AG09319 (cell line): ENCODE results near the gene SLC17A7.

Experiments used
- DNase-seq: peaks from one replicate; pipeline ENCODE4 v3.0.0-alpha.2; 2010; ENCODE audit warnings: low read depth; ENCODE audit errors: extremely low read depth
- TF ChIP-seq, protein P1 (sequence below): IDR thresholded peaks from 2 replicates; pipeline ENCODE4 v1.5.1; 2011; ENCODE audit warnings: low read depth, mild to moderate bottlenecking, inconsistent platforms, low read length, moderate library complexity

The SLC17A7 gene

GRCh38 chr19:49456326-49456725, 15.0 kb upstream of the SLC17A7 start:
- TF ChIP-seq, protein P1, sequence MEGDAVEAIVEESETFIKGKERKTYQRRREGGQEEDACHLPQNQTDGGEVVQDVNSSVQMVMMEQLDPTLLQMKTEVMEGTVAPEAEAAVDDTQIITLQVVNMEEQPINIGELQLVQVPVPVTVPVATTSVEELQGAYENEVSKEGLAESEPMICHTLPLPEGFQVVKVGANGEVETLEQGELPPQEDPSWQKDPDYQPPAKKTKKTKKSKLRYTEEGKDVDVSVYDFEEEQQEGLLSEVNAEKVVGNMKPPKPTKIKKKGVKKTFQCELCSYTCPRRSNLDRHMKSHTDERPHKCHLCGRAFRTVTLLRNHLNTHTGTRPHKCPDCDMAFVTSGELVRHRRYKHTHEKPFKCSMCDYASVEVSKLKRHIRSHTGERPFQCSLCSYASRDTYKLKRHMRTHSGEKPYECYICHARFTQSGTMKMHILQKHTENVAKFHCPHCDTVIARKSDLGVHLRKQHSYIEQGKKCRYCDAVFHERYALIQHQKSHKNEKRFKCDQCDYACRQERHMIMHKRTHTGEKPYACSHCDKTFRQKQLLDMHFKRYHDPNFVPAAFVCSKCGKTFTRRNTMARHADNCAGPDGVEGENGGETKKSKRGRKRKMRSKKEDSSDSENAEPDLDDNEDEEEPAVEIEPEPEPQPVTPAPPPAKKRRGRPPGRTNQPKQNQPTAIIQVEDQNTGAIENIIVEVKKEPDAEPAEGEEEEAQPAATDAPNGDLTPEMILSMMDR = no peak
- DNase-seq = peak; percentile 43

DNA sequence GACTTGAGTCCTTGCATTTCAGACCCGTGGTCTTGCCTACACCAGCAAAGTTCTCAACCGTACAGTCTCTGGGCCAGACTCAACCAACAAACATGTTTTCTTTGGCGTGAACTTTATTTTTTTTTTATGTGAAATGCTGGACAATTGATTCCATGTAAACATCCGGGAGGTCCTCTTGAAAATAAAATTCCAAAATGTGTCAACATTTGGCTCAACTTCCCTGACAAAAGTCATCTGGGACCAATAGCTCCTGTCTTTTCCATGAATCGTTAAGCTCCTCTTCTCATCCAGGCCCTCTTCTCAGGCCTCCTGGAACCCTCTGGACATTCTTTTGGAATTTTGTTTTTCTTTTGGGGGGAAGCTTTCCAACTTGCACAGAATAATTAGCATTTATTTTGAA, 14.4 kb upstream of the SLC17A7 start:
- DNase-seq = peak; percentile 56
- TF ChIP-seq, protein P1 = no peak

GRCh38 chr19:49453757-49454240, 12.5 kb upstream of the SLC17A7 start:
- DNase-seq = no peak
- TF ChIP-seq, protein P1 = no peak

GRCh38 chr19:49453013-49453756, 11.9 kb upstream of the SLC17A7 start, which contains the start of gene ALDH16A1:
Gene ALDH16A1 (plus strand): TSS chr19:49453225. CDS start chr19:49453332, 107 bp downstream.
- TF ChIP-seq, protein P1 = no peak
- peak; percentile 94 for DNase-seq

DNA sequence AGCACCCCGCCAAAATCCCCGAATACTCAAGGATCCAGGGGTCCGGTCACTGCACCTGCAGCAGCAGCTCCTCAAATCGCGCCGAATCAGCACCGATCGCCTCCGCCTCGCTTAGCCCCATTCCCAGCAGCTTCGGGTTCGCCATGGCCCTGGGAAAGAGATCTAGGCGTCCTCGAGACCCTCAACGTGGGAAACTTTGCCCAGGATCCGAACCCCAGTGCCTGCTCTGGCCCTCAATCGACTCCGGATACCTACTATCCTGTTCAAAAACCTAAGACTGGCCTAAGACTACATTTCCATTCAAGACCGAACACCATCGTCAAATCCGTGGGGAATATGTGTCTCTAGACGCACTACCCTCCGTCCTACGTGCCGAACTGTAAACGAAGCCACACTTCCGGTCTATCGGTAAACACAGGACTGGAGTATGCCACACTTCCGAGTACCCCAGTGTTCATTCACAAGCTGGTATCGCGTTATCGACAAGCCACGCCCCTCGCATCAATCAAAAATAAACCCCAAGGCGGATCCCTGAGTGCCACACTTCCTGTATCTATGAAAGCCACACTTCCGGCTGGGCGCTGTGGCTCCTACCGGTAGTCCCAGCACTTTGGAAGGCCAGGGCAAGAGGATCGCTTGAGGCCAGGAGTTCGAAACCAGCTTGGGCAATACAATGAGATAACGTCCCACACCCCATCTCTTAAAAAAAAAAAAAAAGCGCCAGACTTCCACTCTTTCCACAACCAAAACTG, 10.3 kb upstream of the SLC17A7 start, which contains the start of gene PIH1D1:
PIH1D1 (minus strand) TSS at position 385 of the 752 bp plus-strand sequence; CDS start at position 145, 240 bp downstream.
- DNase-seq = peak; percentile 97

GRCh38 chr19:49450405-49450804, 9.1 kb upstream of the SLC17A7 start:
- TF ChIP-seq, protein P1 = no peak
- no peak for DNase-seq

More for the DNA sequence above, 10.3 kb upstream of the SLC17A7 start, which contains the start of gene PIH1D1:
- TF ChIP-seq, protein P1 = peak; percentile 18

GRCh38 chr19:49448432-49448786, 7.1 kb upstream of the SLC17A7 start:
- TF ChIP-seq, protein P1 = no peak
- DNase-seq = no peak
